Measurements from ENCODE around the gene HMGN1.

The HMGN1 gene

GRCh38 chr21:39367783-39368182 is 18.9 kb upstream of the HMGN1 start:
- Histone ChIP-seq H3K27ac (ENCODE audit: low read length) (no peak overlapping the region), H3K36me3 (ENCODE audit: control insufficient read depth in 2 of 2, insufficient read depth in 2 of 2, low read length in 2 of 2) (no peaks in the 10 kb centered on the region), H3K4me3 (ENCODE audit: low read length in 2 of 2) (no peak overlapping the region), H3K4me1 (ENCODE audit: control insufficient read depth, insufficient read depth, low read length) (no peaks in the 10 kb centered on the region), H3K27me3 (ENCODE audit: control insufficient read depth in 1 of 2, insufficient read depth in 2 of 2, low read length in 2 of 2) (no peaks in the 10 kb centered on the region), H3K9ac (ENCODE audit: low read length in 2 of 2) (no peak overlapping the region), H3K9me3 (ENCODE audit: control insufficient read depth in 2 of 2, low read length in 2 of 2) (no peaks in the 10 kb centered on the region)

- Histone ChIP-seq H3K27ac (ENCODE audit: low read length) (no peak overlapping the region), H3K27me3 (ENCODE audit: control insufficient read depth in 1 of 2, insufficient read depth in 2 of 2, low read length in 2 of 2) (no peaks in the 10 kb centered on the region), H3K9me3 (ENCODE audit: control insufficient read depth in 2 of 2, low read length in 2 of 2) (no peaks in the 10 kb centered on the region), H3K9ac (ENCODE audit: low read length in 2 of 2) (no peak overlapping the region), H3K4me3 (ENCODE audit: low read length in 2 of 2) (no peak overlapping the region), H3K36me3 (ENCODE audit: control insufficient read depth in 2 of 2, insufficient read depth in 2 of 2, low read length in 2 of 2) (no peaks in the 10 kb centered on the region), H3K4me1 (ENCODE audit: control insufficient read depth, insufficient read depth, low read length) (no peaks in the 10 kb centered on the region)
Observed at GRCh38 chr21:39366563-39366962, 17.7 kb upstream of the HMGN1 start.

GRCh38 chr21:39364949-39365348 is 16.1 kb upstream of the HMGN1 start:
- H3K4me3 ChIP-seq (ENCODE audit: low read length in 2 of 2), result no peak overlapping the region
- no peaks in the 10 kb centered on the region for H3K27me3 ChIP-seq (ENCODE audit: control insufficient read depth in 1 of 2, insufficient read depth in 2 of 2, low read length in 2 of 2)
- no peaks in the 10 kb centered on the region for H3K9me3 ChIP-seq (ENCODE audit: control insufficient read depth in 2 of 2, low read length in 2 of 2)
- H3K9ac ChIP-seq (ENCODE audit: low read length in 2 of 2), result no peak overlapping the region
- no peak overlapping the region for H3K27ac ChIP-seq (ENCODE audit: low read length)
- H3K36me3 ChIP-seq (ENCODE audit: control insufficient read depth in 2 of 2, insufficient read depth in 2 of 2, low read length in 2 of 2), result no peaks in the 10 kb centered on the region
- H3K4me1 ChIP-seq (ENCODE audit: control insufficient read depth, insufficient read depth, low read length), result no peaks in the 10 kb centered on the region

GRCh38 chr21:39363607-39364555 is 15.0 kb upstream of the HMGN1 start:
- H3K9me3 ChIP-seq (ENCODE audit: control insufficient read depth in 2 of 2, low read length in 2 of 2), result no peaks in the 10 kb centered on the region
- H3K27ac ChIP-seq (ENCODE audit: low read length), result no peak overlapping the region
- no peaks in the 10 kb centered on the region for H3K27me3 ChIP-seq (ENCODE audit: control insufficient read depth in 1 of 2, insufficient read depth in 2 of 2, low read length in 2 of 2)
- H3K36me3 ChIP-seq (ENCODE audit: control insufficient read depth in 2 of 2, insufficient read depth in 2 of 2, low read length in 2 of 2), result no peaks in the 10 kb centered on the region
- no peak overlapping the region for H3K4me3 ChIP-seq (ENCODE audit: low read length in 2 of 2)
- no peaks in the 10 kb centered on the region for H3K4me1 ChIP-seq (ENCODE audit: control insufficient read depth, insufficient read depth, low read length)
- no peak overlapping the region for H3K9ac ChIP-seq (ENCODE audit: low read length in 2 of 2)

- no peaks in the 10 kb centered on the region for H3K9me3 ChIP-seq (ENCODE audit: control insufficient read depth in 2 of 2, low read length in 2 of 2)
- H3K27me3 ChIP-seq (ENCODE audit: control insufficient read depth in 1 of 2, insufficient read depth in 2 of 2, low read length in 2 of 2), result no peaks in the 10 kb centered on the region
- H3K4me3 ChIP-seq (ENCODE audit: low read length in 2 of 2), result no peak overlapping the region
- no peaks in the 10 kb centered on the region for H3K4me1 ChIP-seq (ENCODE audit: control insufficient read depth, insufficient read depth, low read length)
- H3K9ac ChIP-seq (ENCODE audit: low read length in 2 of 2), result no peak overlapping the region
- no peak overlapping the region for H3K27ac ChIP-seq (ENCODE audit: low read length)
- H3K36me3 ChIP-seq (ENCODE audit: control insufficient read depth in 2 of 2, insufficient read depth in 2 of 2, low read length in 2 of 2), result no peaks in the 10 kb centered on the region
Observed at GRCh38 chr21:39362733-39363132, 13.8 kb upstream of the HMGN1 start.

- Histone ChIP-seq H3K9me3 (ENCODE audit: control insufficient read depth in 2 of 2, low read length in 2 of 2) (no peaks in the 10 kb centered on the region), H3K4me3 (ENCODE audit: low read length in 2 of 2) (no peak overlapping the region), H3K27ac (ENCODE audit: low read length) (no peak overlapping the region), H3K27me3 (ENCODE audit: control insufficient read depth in 1 of 2, insufficient read depth in 2 of 2, low read length in 2 of 2) (no peaks in the 10 kb centered on the region), H3K9ac (ENCODE audit: low read length in 2 of 2) (no peak overlapping the region), H3K4me1 (ENCODE audit: control insufficient read depth, insufficient read depth, low read length) (no peaks in the 10 kb centered on the region), H3K36me3 (ENCODE audit: control insufficient read depth in 2 of 2, insufficient read depth in 2 of 2, low read length in 2 of 2) (no peaks in the 10 kb centered on the region)
Observed at GRCh38 chr21:39359382-39359781, 10.5 kb upstream of the HMGN1 start.

GRCh38 chr21:39353295-39353694 is 4.4 kb upstream of the HMGN1 start:
- Histone ChIP-seq H3K9me3 (ENCODE audit: control insufficient read depth in 2 of 2, low read length in 2 of 2) (no peaks in the 10 kb centered on the region), H3K4me3 (ENCODE audit: low read length in 2 of 2) (no peak overlapping the region), H3K27me3 (ENCODE audit: control insufficient read depth in 1 of 2, insufficient read depth in 2 of 2, low read length in 2 of 2) (no peaks in the 10 kb centered on the region), H3K27ac (ENCODE audit: low read length) (no peak overlapping the region), H3K4me1 (ENCODE audit: control insufficient read depth, insufficient read depth, low read length) (peaks cover 6% of the 10 kb centered on the region), H3K9ac (ENCODE audit: low read length in 2 of 2) (no peak overlapping the region), H3K36me3 (ENCODE audit: control insufficient read depth in 2 of 2, insufficient read depth in 2 of 2, low read length in 2 of 2) (no peaks in the 10 kb centered on the region)

- Histone ChIP-seq H3K27ac (ENCODE audit: low read length) (peak overlapping the region; percentile 73), H3K9me3 (ENCODE audit: control insufficient read depth in 2 of 2, low read length in 2 of 2) (no peaks in the 10 kb centered on the region), H3K36me3 (ENCODE audit: control insufficient read depth in 2 of 2, insufficient read depth in 2 of 2, low read length in 2 of 2) (no peaks in the 10 kb centered on the region), H3K4me1 (ENCODE audit: control insufficient read depth, insufficient read depth, low read length) (peaks cover 11% of the 10 kb centered on the region), H3K27me3 (ENCODE audit: control insufficient read depth in 1 of 2, insufficient read depth in 2 of 2, low read length in 2 of 2) (no peaks in the 10 kb centered on the region), H3K9ac (ENCODE audit: low read length in 2 of 2) (peak overlapping the region in 1 of 2 donors; percentile 61), H3K4me3 (ENCODE audit: low read length in 2 of 2) (peak overlapping the region; percentile 78 to 83)
Observed at GRCh38 chr21:39350094-39351005, 1.5 kb upstream of the HMGN1 start.

- H3K4me3 ChIP-seq (ENCODE audit: low read length in 2 of 2), result peak overlapping the region; percentile 78 to 83
- peak overlapping the region; percentile 61 to 72 for H3K9ac ChIP-seq (ENCODE audit: low read length in 2 of 2)
- H3K36me3 ChIP-seq (ENCODE audit: control insufficient read depth in 2 of 2, insufficient read depth in 2 of 2, low read length in 2 of 2), result no peaks in the 10 kb centered on the region
- no peaks in the 10 kb centered on the region for H3K27me3 ChIP-seq (ENCODE audit: control insufficient read depth in 1 of 2, insufficient read depth in 2 of 2, low read length in 2 of 2)
- H3K27ac ChIP-seq (ENCODE audit: low read length), result peak overlapping the region; percentile 73
- no peaks in the 10 kb centered on the region for H3K9me3 ChIP-seq (ENCODE audit: control insufficient read depth in 2 of 2, low read length in 2 of 2)
- H3K4me1 ChIP-seq (ENCODE audit: control insufficient read depth, insufficient read depth, low read length), result peaks cover 11% of the 10 kb centered on the region
Observed at GRCh38 chr21:39349211-39350093, 564 bp upstream of the HMGN1 start.

GRCh38 chr21:39348040-39348354 is 891 bp downstream of the HMGN1 start:
- H3K9ac ChIP-seq (ENCODE audit: low read length in 2 of 2), result peak overlapping the region; percentile 77 to 92
- H3K9me3 ChIP-seq (ENCODE audit: control insufficient read depth in 2 of 2, low read length in 2 of 2), result no peaks in the 10 kb centered on the region
- peak overlapping the region; percentile 75 to 84 for H3K4me3 ChIP-seq (ENCODE audit: low read length in 2 of 2)
- H3K36me3 ChIP-seq (ENCODE audit: control insufficient read depth in 2 of 2, insufficient read depth in 2 of 2, low read length in 2 of 2), result peaks cover 3 to 8% of the 10 kb centered on the region in 2 donors
- H3K4me1 ChIP-seq (ENCODE audit: control insufficient read depth, insufficient read depth, low read length), result peaks cover 11% of the 10 kb centered on the region
- peak overlapping the region; percentile 73 for H3K27ac ChIP-seq (ENCODE audit: low read length)
- no peaks in the 10 kb centered on the region for H3K27me3 ChIP-seq (ENCODE audit: control insufficient read depth in 1 of 2, insufficient read depth in 2 of 2, low read length in 2 of 2)
